Sigmoid colon (tissue), 7 donors: Measurements from ENCODE around the gene DTD1. TPM values are rescaled to one million over a fixed set of nuclear protein-coding genes. Genes with fewer than 3 reads are reported as not detected.

Experiments
- DNase-seq: peaks from one replicate; pipeline ENCODE4 v3.0.0-alpha.2; 2019
- H3K27ac ChIP-seq, 4 donors: fragments of 200-600 bp; sonication (generic); one replicate each; pipeline ENCODE4 v1.5.1; 2016 to 2019; ENCODE audit warnings: mild to moderate bottlenecking in 1 of 4
- H3K27me3 ChIP-seq, 3 donors: fragments of 200-600 bp; sonication (generic); one replicate each; pipeline ENCODE4 v1.5.1; 2019; ENCODE audit warnings: mild to moderate bottlenecking in 1 of 3
- H3K36me3 ChIP-seq, 4 donors: fragments of 200-600 bp; sonication (generic); one replicate each; pipeline ENCODE4 v1.5.1; 2016 to 2019
- H3K4me1 ChIP-seq, 4 donors: fragments of 200-600 bp; sonication (generic); one replicate each; pipeline ENCODE4 v1.5.1; 2017 to 2019
- H3K4me3 ChIP-seq, 4 donors: fragments of 200-600 bp; sonication (generic); one replicate each; pipeline ENCODE4 v1.5.1; 2017 to 2019; ENCODE audit warnings: mild to moderate bottlenecking in 2 of 4, moderate library complexity in 1 of 4
- H3K9me3 ChIP-seq, 4 donors: fragments of 200-600 bp in 3 of 4; sonication (generic) in 3 of 4; one replicate each; pipeline versions ENCODE4 v1.5.1 to v1.6.1; 2013 to 2019
- CTCF ChIP-seq, 4 experiments: fragments of 450-650 bp in 3 of 4; fragments of 200-600 bp in 1 of 4; IDR thresholded peaks; one replicate each; pipeline ENCODE4 v1.5.1; 2016 to 2019; ENCODE audit warnings: antibody characterized with exemption in 4 of 4, mild to moderate bottlenecking in 3 of 4, moderate library complexity in 2 of 4
- EP300 ChIP-seq, 4 donors: sonication (generic); formaldehyde crosslinking; IDR thresholded peaks; one replicate each; pipeline ENCODE4 v1.6.1; 2017; ENCODE audit warnings: antibody characterized with exemption in 4 of 4
- POLR2A ChIP-seq, 2 donors: fragments of 450-650 bp; IDR thresholded peaks; one replicate each; pipeline ENCODE4 v1.6.1; 2016; ENCODE audit warnings: antibody characterized with exemption in 2 of 2, mild to moderate bottlenecking in 2 of 2, moderate library complexity in 2 of 2
- POLR2AphosphoS5 ChIP-seq, 4 donors: sonication (generic); formaldehyde crosslinking; IDR thresholded peaks; one replicate each; pipeline ENCODE4 v1.6.1; 2017; ENCODE audit warnings: antibody characterized with exemption in 4 of 4
- WGBS, 2 donors: extraction: QIAGEN DNeasy Blood & Tissue Kit; methylation state at CpG; one replicate each; pipeline ENCODE4 v1.1.7; 2013; 5-methylcytosine and 5-hydroxymethylcytosine counted together
- intact Hi-C: fragments of 100-400 bp; cut with DNase I; formaldehyde crosslinking; loops from one replicate; pipeline ENCODE4 v1.15.1; 2023
- polyA plus RNA-seq, 3 donors: library from polyadenylated mRNA; stranded (reverse); fragments of 200-250 nt; gene quantifications; one replicate each; pipeline ENCODE4 v1.2.3, GENCODE V29; 2013
- total RNA-seq, 4 donors: library from RNA; depleted of rRNA; stranded (reverse); fragments of >200 nt; gene quantifications; one replicate each; pipeline ENCODE4 v1.1.0, GENCODE V29; 2016
- donor health status: healthy with polysubstance abuse.
- donor health status: Bipolar disorder and iron deficiency.
- donor health status: healthy.

The DTD1 gene
- total and polyA plus RNA-seq, 7 donors: 11.6 to 22.9 (median 18.9) TPM

GRCh38 chr20:18628330-18628920 is 40.6 kb downstream of the DTD1 start:
- no peaks in the 10 kb centered on the region for H3K27me3 ChIP-seq
- intact Hi-C loops: no loop called here
- H3K36me3 ChIP-seq: peaks cover 0 to 12% (median 0%) of the 10 kb centered on the region in 4 donors
- no peak for DNase-seq
- no peak overlapping the region for H3K27ac ChIP-seq
- H3K4me1 ChIP-seq: peaks cover 0 to 33% (median 4%) of the 10 kb centered on the region in 4 donors
- no peaks in the 10 kb centered on the region for H3K9me3 ChIP-seq
- H3K4me3 ChIP-seq: no peak overlapping the region
- WGBS, 2 donors: 85 to 89% methylated on average over 11 of the region's 11 CpGs
- TF ChIP-seq POLR2A (IDR thresholded peaks at IDR 0.05) (no peak), CTCF (IDR thresholded peaks at IDR 0.05) (peak in 2 of 4 experiments; percentile 12 to 30)

GRCh38 chr20:18632196-18632789 is 44.4 kb downstream of the DTD1 start:
- peaks cover 0 to 42% (median 4%) of the 10 kb centered on the region in 4 donors for H3K4me1 ChIP-seq
- H3K36me3 ChIP-seq: peaks cover 0 to 12% (median 0%) of the 10 kb centered on the region in 4 donors
- no peaks in the 10 kb centered on the region for H3K9me3 ChIP-seq
- TF ChIP-seq EP300 (IDR thresholded peaks at IDR 0.05) (no peak), POLR2AphosphoS5 (IDR thresholded peaks at IDR 0.05) (no peak), CTCF (IDR thresholded peaks at IDR 0.05) (peak; percentile 57 to 93 (median 76)), POLR2A (IDR thresholded peaks at IDR 0.05) (no peak)
- WGBS, 2 donors: 23 to 26% methylated on average over 7 of the region's 7 CpGs
- peak; percentile 84 for DNase-seq
- intact Hi-C loops: loop anchor here (2.0 to 10.0 kb wide), 5 partner anchors 163 to 1030 kb away; partner anchors contain the start of gene SLC24A3
- no peak overlapping the region for H3K27ac ChIP-seq
- H3K4me3 ChIP-seq: no peak overlapping the region
- H3K27me3 ChIP-seq: no peaks in the 10 kb centered on the region

GRCh38 chr20:18633411-18633810 is 45.6 kb downstream of the DTD1 start:
- WGBS, 2 donors: 90 to 93% methylated on average over 2 of the region's 2 CpGs
- intact Hi-C loops: loop anchor here (2.0 to 10.0 kb wide), 5 partner anchors 161 to 1029 kb away; partner anchors contain the start of gene SLC24A3
- no peak for DNase-seq
- Histone ChIP-seq H3K4me3 (no peak overlapping the region), H3K36me3 (peaks cover 0 to 7% (median 0%) of the 10 kb centered on the region in 4 donors), H3K27me3 (no peaks in the 10 kb centered on the region), H3K4me1 (peaks cover 0 to 43% (median 4%) of the 10 kb centered on the region in 4 donors), H3K9me3 (no peaks in the 10 kb centered on the region), H3K27ac (no peak overlapping the region)
- TF ChIP-seq EP300 (IDR thresholded peaks at IDR 0.05): no peak
- no peak for TF ChIP-seq CTCF (IDR thresholded peaks at IDR 0.05)
- no peak for TF ChIP-seq POLR2AphosphoS5 (IDR thresholded peaks at IDR 0.05)
- TF ChIP-seq POLR2A (IDR thresholded peaks at IDR 0.05): no peak

DNA sequence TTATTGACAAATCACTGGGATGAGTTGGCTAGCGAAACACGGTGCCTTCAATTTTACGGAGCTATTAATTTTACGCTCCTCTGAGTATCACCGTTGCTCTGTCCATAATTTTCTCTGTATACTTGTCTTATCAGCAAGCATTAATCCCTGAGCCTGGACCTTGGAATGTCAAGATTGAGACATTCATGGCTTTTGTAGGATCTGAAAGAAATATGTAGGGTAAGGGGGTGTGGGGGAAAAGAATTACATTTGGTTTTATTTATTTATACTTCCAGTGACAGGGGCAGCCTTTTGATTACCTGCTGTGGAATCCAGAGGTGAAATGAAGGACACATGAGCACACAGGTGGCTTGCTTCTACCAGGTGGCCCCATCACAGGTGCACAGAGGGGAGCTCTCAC is 46.6 kb downstream of the DTD1 start:
- H3K4me1 ChIP-seq: peaks cover 0 to 47% (median 4%) of the 10 kb centered on the region in 4 donors
- H3K27me3 ChIP-seq: no peaks in the 10 kb centered on the region
- no peak overlapping the region for H3K4me3 ChIP-seq
- H3K9me3 ChIP-seq: no peaks in the 10 kb centered on the region
- TF ChIP-seq CTCF (IDR thresholded peaks at IDR 0.05) (no peak), EP300 (IDR thresholded peaks at IDR 0.05) (no peak), POLR2A (IDR thresholded peaks at IDR 0.05) (no peak)
- H3K27ac ChIP-seq: no peak overlapping the region
- intact Hi-C loops: loop anchor here (5.0 to 10.0 kb wide), 4 partner anchors 160 to 1028 kb away; partner anchors contain the start of gene SLC24A3
- WGBS, 2 donors: 86 to 91% methylated on average over 5 of the region's 5 CpGs
- DNase-seq: no peak
- H3K36me3 ChIP-seq: peaks cover 0 to 6% (median 0%) of the 10 kb centered on the region in 4 donors
